ENCODE measurements around the gene P4HA3.

GRCh38 chr11:74265256-74265655 lies 46.2 kb downstream of the P4HA3 start:
- TF ChIP-seq CTCF (IDR thresholded peaks at IDR 0.05; ENCODE audit: low read depth, low read length), result no peak
- TF ChIP-seq EZH2phosphoT487 (IDR thresholded peaks at IDR 0.05; ENCODE audit: low read depth), result no peak

All from OCI-LY3 (cell line).